ENCODE measurements around the gene TIMM44.

Gene TIMM44

DNA sequence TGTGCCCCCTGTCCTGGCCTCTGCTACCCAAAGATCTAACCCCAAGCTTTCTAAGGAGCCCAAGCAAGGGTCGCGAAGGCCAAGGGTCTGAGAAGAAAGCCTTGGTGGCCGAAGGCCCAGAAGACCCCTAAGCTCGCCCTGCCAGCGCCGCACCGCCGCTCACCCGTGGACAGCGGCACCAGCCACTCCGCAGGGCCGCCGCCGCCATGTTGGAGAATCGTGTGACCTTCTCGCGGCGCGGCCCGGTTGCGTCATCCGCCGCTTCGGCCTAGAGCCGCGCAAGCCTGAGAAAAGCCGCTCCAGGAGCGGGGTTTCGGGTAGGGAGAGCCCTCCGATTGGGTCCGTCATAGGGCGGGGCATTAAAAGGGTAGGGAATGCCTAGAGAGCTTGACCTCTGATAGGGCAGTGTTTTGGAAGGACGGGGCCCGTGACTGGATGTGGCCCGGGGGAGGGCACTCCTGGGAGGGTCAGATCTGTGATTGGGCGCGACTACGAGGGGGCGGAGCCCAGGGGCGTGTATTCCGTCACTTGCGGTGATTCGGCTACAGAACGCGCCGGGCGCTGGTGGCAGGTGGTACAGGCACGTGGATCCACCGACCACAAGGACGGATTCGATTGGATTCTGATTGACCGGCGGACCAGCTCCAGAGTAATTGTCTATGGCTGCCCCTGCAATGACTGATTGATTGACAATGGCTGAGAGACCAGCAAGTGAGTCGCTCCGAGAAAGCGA is at the start of gene TIMM44:
Gene TIMM44 (minus strand): TSS at position 223 of the 733 bp plus-strand sequence. CDS start 15 bp downstream, at position 208.
- DNase-seq, result peak; percentile 99

DNA sequence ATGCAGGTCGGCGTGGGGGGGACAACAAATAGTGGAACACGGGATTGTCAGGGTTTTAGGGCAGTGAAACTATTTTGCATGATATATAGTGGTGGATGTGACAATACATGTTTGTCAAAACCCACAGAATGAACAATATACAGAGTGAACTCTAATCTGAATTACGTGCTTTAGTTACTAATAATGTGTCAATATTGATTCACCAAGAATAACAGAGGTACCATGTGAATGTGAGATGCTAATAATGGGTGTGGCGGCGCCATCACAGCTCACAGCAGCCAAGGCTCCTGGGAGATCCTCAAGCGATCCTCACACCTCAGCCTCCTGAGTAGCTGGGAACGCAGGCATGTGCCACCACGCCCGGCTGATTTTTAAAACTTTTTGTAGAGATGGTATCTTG is 49.1 kb upstream of the TIMM44 start:
- DNase-seq, result no peak

- no peak for DNase-seq
Measured at GRCh38 chr19:7989071-7989575, 45.7 kb upstream of the TIMM44 start.

DNA sequence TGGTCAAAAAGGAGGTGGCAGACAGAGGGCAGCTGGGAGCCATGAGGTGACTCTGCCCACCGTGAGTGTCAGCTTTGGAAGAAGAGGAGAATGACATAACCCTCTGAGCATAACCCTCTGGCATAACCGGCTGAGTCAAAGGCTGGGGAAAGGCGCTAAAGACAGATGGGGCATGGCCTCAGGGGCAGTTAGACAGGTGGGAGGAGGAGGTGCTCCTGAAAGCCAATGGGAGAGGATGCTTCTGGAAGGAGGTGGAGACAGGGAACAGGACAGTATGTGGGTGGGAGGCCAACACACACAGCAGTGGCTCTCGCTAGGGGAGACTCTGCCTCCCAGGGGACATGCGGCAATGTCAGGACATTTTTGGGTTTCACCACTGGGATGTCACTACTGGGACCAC is 44.8 kb upstream of the TIMM44 start:
- no peak for DNase-seq

- no peak for DNase-seq
Measured at GRCh38 chr19:7987114-7987768, 43.8 kb upstream of the TIMM44 start.

- no peak for DNase-seq
Measured at GRCh38 chr19:7986321-7987113, 43.1 kb upstream of the TIMM44 start.

DNA sequence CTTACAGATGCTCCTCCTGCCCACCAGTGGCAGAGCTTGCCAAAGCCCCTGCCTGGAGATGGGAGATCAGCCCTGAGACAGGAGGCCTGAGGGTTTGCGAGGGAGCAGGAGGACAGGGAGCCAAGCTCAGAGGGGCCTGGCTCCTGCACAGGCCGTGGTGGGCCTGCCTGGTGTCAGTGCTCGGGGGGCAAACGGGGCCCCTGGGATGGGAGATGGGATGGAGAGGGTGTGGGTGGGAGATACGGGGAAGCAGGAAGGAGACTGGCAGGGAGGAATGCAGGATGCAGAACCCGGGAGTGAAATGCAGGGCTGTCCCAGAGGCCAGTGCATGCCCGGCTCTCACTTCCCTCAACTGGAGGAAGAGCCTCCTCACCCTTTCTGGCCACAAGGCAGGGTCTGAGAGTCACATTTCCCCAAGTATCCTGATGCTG is 42.0 kb upstream of the TIMM44 start:
- no peak for DNase-seq

- DNase-seq, result no peak
Measured at GRCh38 chr19:7983995-7984837, 40.8 kb upstream of the TIMM44 start.

DNA sequence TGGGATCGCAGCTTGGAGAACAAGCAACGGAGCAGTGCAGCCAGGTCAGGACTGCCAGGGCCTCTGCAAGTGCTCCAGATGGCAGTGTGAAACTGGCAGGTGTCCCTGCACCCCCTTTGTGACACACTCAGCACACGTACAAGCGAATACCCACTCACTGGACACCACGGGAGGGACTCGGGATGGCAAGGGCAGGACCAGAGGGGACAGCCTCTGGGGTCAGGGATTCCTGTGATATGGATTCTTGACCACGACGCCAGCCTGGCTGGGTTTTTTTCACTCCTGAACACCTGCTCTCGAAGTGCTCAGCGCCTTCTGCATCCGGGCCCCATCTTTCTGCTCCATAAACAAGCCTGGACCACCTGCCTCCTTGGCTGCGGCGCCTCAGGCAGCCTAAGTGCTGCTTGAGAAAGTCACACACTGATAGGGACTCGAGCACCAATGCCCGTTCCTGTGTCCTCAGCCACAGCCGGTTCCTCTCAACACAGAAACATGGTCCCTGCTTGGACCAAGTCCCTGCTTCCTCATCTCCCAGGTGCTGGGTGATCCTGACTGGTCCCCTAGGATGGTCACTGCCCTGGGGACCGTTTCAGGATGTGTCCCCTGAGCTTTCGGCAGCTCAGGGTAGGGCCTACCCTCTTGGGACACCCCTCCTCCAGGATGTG is 40.0 kb upstream of the TIMM44 start:
- DNase-seq, result no peak

GRCh38 chr19:7982651-7983099 is 39.2 kb upstream of the TIMM44 start:
- no peak for DNase-seq

DNA sequence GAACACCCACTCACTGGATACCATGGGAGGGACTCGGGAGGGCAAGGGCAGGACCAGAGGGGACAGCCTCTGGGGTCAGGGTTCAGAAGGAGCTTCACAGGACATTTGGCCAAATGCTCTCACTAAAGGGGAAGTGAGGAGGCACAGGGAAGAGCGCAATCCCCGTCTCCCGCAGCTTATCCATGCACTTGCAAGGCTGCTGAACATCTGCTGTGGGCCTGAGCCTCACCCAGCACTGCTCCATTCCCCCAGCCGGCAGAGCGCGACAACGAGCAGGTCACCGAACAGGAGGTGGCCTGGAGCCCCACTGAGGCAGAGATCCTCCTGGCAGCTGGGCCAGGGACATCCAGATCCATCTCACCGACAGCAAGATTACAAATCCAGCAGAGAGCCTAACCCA is 38.6 kb upstream of the TIMM44 start:
- no peak for DNase-seq

DNA sequence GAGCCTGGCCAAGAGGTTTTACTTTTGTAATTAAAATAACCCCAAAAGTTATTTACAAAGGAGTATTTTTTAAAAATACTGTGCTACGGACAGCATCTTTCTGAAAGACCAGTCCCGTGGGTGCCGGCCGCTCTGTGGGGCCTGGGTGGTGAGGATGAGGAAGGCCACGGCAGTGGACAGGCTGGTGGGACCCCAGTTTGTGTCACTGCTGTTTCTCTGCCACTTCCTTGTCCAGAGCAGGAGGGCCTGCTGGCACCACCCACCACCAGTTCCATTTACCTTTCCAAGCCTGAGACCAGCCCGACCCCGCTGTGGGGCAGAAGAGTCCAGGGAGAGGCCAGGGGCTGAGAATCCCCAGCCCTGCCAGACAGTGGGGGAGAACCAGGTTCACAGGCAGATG is 38.2 kb upstream of the TIMM44 start:
- DNase-seq, result no peak

- DNase-seq, result no peak
Measured at GRCh38 chr19:7981199-7981598, 37.7 kb upstream of the TIMM44 start.

- no peak for DNase-seq
Measured at GRCh38 chr19:7980635-7981121, 37.2 kb upstream of the TIMM44 start.

DNA sequence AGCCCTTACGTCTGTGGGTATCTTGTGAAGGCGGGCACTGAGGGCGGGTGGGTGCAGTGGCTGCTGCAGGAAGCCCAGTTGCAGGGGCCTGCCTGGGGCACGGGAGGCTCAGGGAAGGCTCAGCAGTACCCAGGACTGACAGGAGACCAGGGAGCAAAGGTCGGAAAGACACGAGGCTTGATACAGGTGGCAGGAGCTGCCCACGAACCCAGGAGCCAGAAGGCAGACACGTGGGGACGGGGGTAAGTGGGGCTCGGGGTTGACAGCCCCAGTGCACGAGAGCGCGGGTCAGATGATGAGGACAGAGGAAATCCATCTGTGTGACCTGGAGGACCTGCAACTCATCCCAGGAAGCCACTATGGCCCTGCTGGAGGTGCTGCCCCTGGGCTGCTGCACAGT is 36.7 kb upstream of the TIMM44 start:
- DNase-seq, result no peak

DNA sequence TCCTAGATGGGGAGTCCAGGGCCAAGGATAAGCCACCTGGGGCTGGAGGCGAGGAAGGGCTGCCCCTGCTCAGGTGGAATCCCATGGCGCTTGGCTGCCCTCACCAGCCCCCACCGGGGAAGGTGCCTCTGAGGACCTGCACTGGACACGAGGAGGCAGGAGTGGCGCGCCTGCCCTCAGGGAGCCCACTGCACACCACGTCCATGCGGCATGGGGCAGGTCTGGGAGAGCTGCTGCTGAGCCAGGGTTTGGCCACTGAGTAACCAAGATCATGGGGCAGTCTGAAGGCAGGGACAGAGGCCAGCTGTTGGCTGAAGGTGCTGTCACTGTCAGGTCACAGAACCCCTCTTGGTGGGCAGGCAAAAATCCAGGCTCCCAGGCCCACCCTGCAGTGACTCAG is 36.1 kb upstream of the TIMM44 start:
- no peak for DNase-seq

DNA sequence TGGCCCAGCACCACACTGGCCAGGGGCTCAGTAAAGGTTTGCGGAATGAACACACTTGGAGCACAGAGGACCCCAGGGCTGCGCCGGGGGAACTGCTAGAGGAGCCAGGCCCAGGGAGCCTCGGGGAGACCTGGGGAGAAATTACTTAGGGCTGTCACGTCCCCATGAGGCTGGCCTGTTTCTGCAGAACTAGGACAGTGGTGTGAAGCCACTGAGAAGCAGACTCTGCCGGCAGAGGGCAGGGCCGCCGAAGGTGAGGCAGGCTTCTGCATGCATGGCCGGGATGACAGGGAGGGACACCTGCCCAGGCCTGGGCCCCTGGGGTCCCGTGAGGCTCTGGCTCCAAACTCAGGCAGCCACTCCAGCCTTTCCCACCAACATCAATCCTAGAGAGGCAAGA is 35.5 kb upstream of the TIMM44 start:
- no peak for DNase-seq

GRCh38 chr19:7978179-7978825 is 34.8 kb upstream of the TIMM44 start:
- DNase-seq, result no peak

DNA sequence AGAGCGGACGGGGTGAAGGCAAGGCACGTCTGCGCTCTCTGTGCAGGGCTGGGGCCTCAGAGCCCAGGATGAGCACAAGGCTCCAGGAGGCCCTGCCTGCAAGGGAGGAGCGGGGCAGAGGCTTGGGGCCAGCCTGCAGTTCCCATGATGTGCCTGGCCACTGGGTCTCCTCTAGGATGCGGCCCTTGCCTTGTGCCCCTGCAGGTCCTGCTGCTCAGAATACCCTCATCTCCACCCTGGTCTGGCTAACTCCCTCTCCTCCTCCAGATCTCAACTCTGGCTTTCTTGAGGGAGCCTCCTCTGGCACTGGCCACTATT is 34.2 kb upstream of the TIMM44 start:
- DNase-seq, result no peak

GRCh38 chr19:7977021-7977722 is 33.7 kb upstream of the TIMM44 start:
- DNase-seq, result no peak

DNA sequence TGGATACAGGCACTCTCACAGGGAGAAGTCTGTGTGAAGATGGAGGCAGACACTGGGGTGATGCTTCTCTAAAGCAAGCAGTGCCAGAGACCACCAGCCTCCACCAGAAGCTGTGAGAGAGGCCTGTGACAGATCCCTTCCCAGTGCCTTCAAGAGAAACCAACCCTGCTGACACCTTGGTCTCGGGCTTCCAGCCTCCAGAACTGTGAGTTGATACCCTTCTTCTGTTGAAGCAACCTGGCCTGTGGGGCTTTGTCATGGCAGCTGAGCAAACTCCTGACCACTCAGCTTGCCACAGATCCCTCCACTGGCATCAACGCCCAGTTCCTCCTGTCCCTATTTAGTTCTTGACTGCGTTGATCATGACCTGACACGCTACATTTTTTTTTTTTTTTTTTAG is 33.0 kb upstream of the TIMM44 start:
- no peak for DNase-seq
